Activated T-helper 9 cell treated with anti-CD3 and anti-CD28 coated beads, Interleukin-2, amount 50 U/mL, for 16 hours (primary cell): ENCODE results near the gene SYTL2.

ENCODE experiments used
- DNase-seq: peaks from one replicate; pipeline ENCODE4 v3.0.0-alpha.2; 2020; ENCODE audit warnings: low read depth

Gene SYTL2

GRCh38 chr11:85758480-85759039 is 52.4 kb downstream of the SYTL2 start:
- no peak for DNase-seq

- no peak for DNase-seq
Observed at GRCh38 chr11:85758026-85758425, 52.9 kb downstream of the SYTL2 start.

- no peak for DNase-seq
Observed at GRCh38 chr11:85756401-85757200, 54.3 kb downstream of the SYTL2 start.

- no peak for DNase-seq
Observed at GRCh38 chr11:85755701-85756100, 55.2 kb downstream of the SYTL2 start.

GRCh38 chr11:85755285-85755684 is 55.7 kb downstream of the SYTL2 start:
- DNase-seq = no peak

- peak; percentile 80 for DNase-seq
Observed at GRCh38 chr11:85752890-85753581, 57.9 kb downstream of the SYTL2 start.

GRCh38 chr11:85752201-85752889 is 58.6 kb downstream of the SYTL2 start:
- no peak for DNase-seq

GRCh38 chr11:85751724-85752123 is 59.2 kb downstream of the SYTL2 start:
- no peak for DNase-seq

GRCh38 chr11:85750646-85751045 is 60.3 kb downstream of the SYTL2 start:
- DNase-seq = no peak

GRCh38 chr11:85749884-85750283 is 61.1 kb downstream of the SYTL2 start:
- no peak for DNase-seq

- no peak for DNase-seq
Observed at GRCh38 chr11:85749287-85749834, 61.6 kb downstream of the SYTL2 start.

GRCh38 chr11:85748455-85748891 is 62.5 kb downstream of the SYTL2 start:
- DNase-seq = no peak

- no peak for DNase-seq
Observed at GRCh38 chr11:85746670-85747069, 64.3 kb downstream of the SYTL2 start.

- DNase-seq = no peak
Observed at GRCh38 chr11:85745626-85746025, 65.3 kb downstream of the SYTL2 start.

GRCh38 chr11:85742873-85743275 is 68.1 kb downstream of the SYTL2 start:
- DNase-seq = no peak

- no peak for DNase-seq
Observed at GRCh38 chr11:85742348-85742747, 68.6 kb downstream of the SYTL2 start.

GRCh38 chr11:85740481-85741400 is 70.2 kb downstream of the SYTL2 start:
- DNase-seq = no peak

GRCh38 chr11:85737738-85738137 is 73.2 kb downstream of the SYTL2 start:
- DNase-seq = no peak

GRCh38 chr11:85735876-85736460 is 75.0 kb downstream of the SYTL2 start:
- DNase-seq = no peak

GRCh38 chr11:85732965-85733364 is 78.0 kb downstream of the SYTL2 start:
- no peak for DNase-seq

- DNase-seq = no peak
Observed at GRCh38 chr11:85726381-85726780, 84.6 kb downstream of the SYTL2 start.
